GM23338 (cell line): ENCODE data around the gene ZNF507. TPM values are rescaled to one million over a fixed set of nuclear protein-coding genes. Genes with fewer than 3 reads are reported as not detected.
A peak's percentile ranks its signal among the peaks of the same experiment; 100 is the strongest.

ENCODE experiments used
- ATAC-seq: fragments of 200-7000 bp; cut with Tn5 transposase; 3 replicates; pipeline ENCODE4 v1.9.1; 2020
- DNase-seq: peaks from one replicate; pipeline ENCODE4 v3.0.0-alpha.2; 2015; ENCODE audit warnings: low spot score
- H2AFZ ChIP-seq: fragments of 200-600 bp; sonication (generic); 2 replicates; pipeline ENCODE4 v1.8.0; 2016; ENCODE audit warnings: antibody characterized with exemption, mild to moderate bottlenecking, moderate library complexity
- H3F3A ChIP-seq: fragments of 200-600 bp; sonication (generic); replicated peaks from 2 replicates; pipeline ENCODE4 v1.8.0; 2017; ENCODE audit warnings: antibody characterized with exemption, mixed run types, low read depth
- H3K27ac ChIP-seq: fragments of 200-600 bp; sonication (generic); 2 replicates; pipeline ENCODE4 v1.6.1; 2016; ENCODE audit warnings: low read depth
- H3K27me3 ChIP-seq: fragments of 200-600 bp; sonication (generic); 2 replicates; pipeline ENCODE4 v1.8.0; 2016; ENCODE audit warnings: mild to moderate bottlenecking, mixed run types, moderate library complexity; ENCODE audit not compliant: insufficient read depth
- H3K36me3 ChIP-seq: fragments of 200-600 bp; sonication (generic); 2 replicates; pipeline ENCODE4 v1.8.0; 2016; ENCODE audit warnings: mild to moderate bottlenecking; ENCODE audit not compliant: insufficient read depth
- H3K4me1 ChIP-seq: fragments of 200-600 bp; sonication (generic); 2 replicates; pipeline ENCODE4 v1.8.0; 2016; ENCODE audit warnings: mild to moderate bottlenecking, moderate library complexity; ENCODE audit not compliant: insufficient read depth
- H3K4me2 ChIP-seq: fragments of 200-600 bp; sonication (generic); 2 replicates; pipeline ENCODE4 v1.7.1; 2017; ENCODE audit warnings: mixed run types
- H3K4me3 ChIP-seq: fragments of 200-600 bp; sonication (generic); 2 replicates; pipeline ENCODE4 v1.6.1; 2016; ENCODE audit warnings: mixed run types
- H3K79me2 ChIP-seq: fragments of 200-600 bp; sonication (generic); replicated peaks from 2 replicates; pipeline ENCODE4 v1.8.0; 2017; ENCODE audit warnings: mild to moderate bottlenecking; ENCODE audit not compliant: insufficient read depth
- H3K9me2 ChIP-seq: fragments of 200-600 bp; sonication (generic); 2 replicates; pipeline ENCODE4 v1.8.0; 2017; ENCODE audit not compliant: insufficient read depth
- H4K20me1 ChIP-seq: fragments of 200-600 bp; sonication (generic); replicated peaks from 2 replicates; pipeline ENCODE4 v1.8.0; 2017; ENCODE audit warnings: mild to moderate bottlenecking; ENCODE audit not compliant: insufficient read depth
- H3K27ac Mint-ChIP-seq: 2 replicates; pipeline ENCODE4 v1.8.0; 2020; ENCODE audit warnings: inconsistent platforms, mild to moderate bottlenecking, moderate library complexity, mixed read lengths
- H3K27me3 Mint-ChIP-seq: 3 replicates; pipeline ENCODE4 v1.8.0; 2022; ENCODE audit warnings: low read depth, mild to moderate bottlenecking, moderate library complexity, mixed read lengths, inconsistent platforms; ENCODE audit not compliant: insufficient read depth, poor library complexity
- H3K36me3 Mint-ChIP-seq: 3 replicates; pipeline ENCODE4 v1.8.0; 2021; ENCODE audit warnings: low read depth, mild to moderate bottlenecking, inconsistent platforms, moderate library complexity, mixed read lengths
- H3K4me1 Mint-ChIP-seq: 3 replicates; pipeline ENCODE4 v1.8.0; 2020; ENCODE audit warnings: mild to moderate bottlenecking, inconsistent platforms, mixed read lengths
- H3K4me3 Mint-ChIP-seq: 3 replicates; pipeline ENCODE4 v1.8.0; 2021; ENCODE audit warnings: moderate library complexity, mild to moderate bottlenecking, inconsistent platforms, mixed read lengths
- H3K9me3 Mint-ChIP-seq: 3 replicates; pipeline ENCODE4 v1.8.0; 2020; ENCODE audit warnings: moderate library complexity, mild to moderate bottlenecking, inconsistent platforms, mixed read lengths
- CREB1 ChIP-seq: fragments of 250-450 bp; sonication (Bioruptor Pico); IDR thresholded peaks from 2 replicates; pipeline ENCODE4 v1.5.0; 2020; ENCODE audit warnings: low read depth, mild to moderate bottlenecking, moderate library complexity
- CTCF ChIP-seq, 2 experiments: fragments of 200-600 bp in 1 of 2; sonication (generic) in 1 of 2; conservative IDR thresholded peaks; 2 replicates each; pipeline versions ENCODE4 v1.5.1 to v1.6.1; 2016 to 2017; ENCODE audit warnings: antibody characterized with exemption in 2 of 2, low read depth in 2 of 2, mild to moderate bottlenecking in 2 of 2, moderate library complexity in 1 of 2
- ETS1 ChIP-seq: IDR thresholded peaks from 2 replicates; pipeline ENCODE4 v1.6.1; 2016; ENCODE audit warnings: antibody characterized with exemption
- EZH2 ChIP-seq: fragments of 200-600 bp; sonication (generic); IDR thresholded peaks from one replicate; pipeline ENCODE4 v1.8.0; 2017; ENCODE audit warnings: antibody characterized with exemption, mild to moderate bottlenecking, low read depth; ENCODE audit not compliant: unreplicated experiment
- EZH2phosphoT487 ChIP-seq: fragments of 200-600 bp; sonication (generic); IDR thresholded peaks from one replicate; pipeline ENCODE4 v1.8.1; 2018; ENCODE audit warnings: antibody characterized with exemption; ENCODE audit not compliant: unreplicated experiment
- NANOG ChIP-seq: IDR thresholded peaks from 2 replicates; pipeline ENCODE4 v1.6.1; 2016; ENCODE audit warnings: antibody characterized with exemption, borderline replicate concordance
- POLR2AphosphoS5 ChIP-seq: IDR thresholded peaks from 2 replicates; pipeline ENCODE4 v1.6.1; 2016; ENCODE audit warnings: antibody characterized with exemption, low read depth
- REST ChIP-seq: IDR thresholded peaks from one replicate; pipeline ENCODE4 v1.6.1; 2018; ENCODE audit warnings: antibody characterized with exemption; ENCODE audit not compliant: unreplicated experiment
- STAT1 ChIP-seq: IDR thresholded peaks from one replicate; pipeline ENCODE4 v1.6.1; 2016; ENCODE audit warnings: antibody characterized with exemption; ENCODE audit not compliant: unreplicated experiment
- ZNF114 ChIP-seq: fragments of 250-450 bp; sonication (Bioruptor Pico); IDR thresholded peaks from 2 replicates; pipeline ENCODE4 v1.5.0; 2020; ENCODE audit warnings: mild to moderate bottlenecking, moderate library complexity
- ZNF331 ChIP-seq: fragments of 250-450 bp; sonication (Bioruptor Pico); IDR thresholded peaks from 2 replicates; pipeline ENCODE4 v1.5.0; 2020; ENCODE audit warnings: low read depth, mild to moderate bottlenecking, moderate library complexity
- polyA plus RNA-seq: library from polyadenylated mRNA; unstranded; fragments of >200 nt; fragmentation: Nextera tagmentation; extraction: Ambion mirVana; gene quantifications from 2 replicates; pipeline ENCODE4 v1.2.1, GENCODE V29; 2016
- total RNA-seq: library from RNA; depleted of rRNA; stranded (reverse); fragments of >200 nt; shearing (Covaris generic); gene quantifications from 2 replicates; pipeline ENCODE4 v1.2.3, GENCODE V29; 2014

The ZNF507 gene
- total and polyA plus RNA-seq, 2 experiments from 2014 or later = 10.4 to 23.4 TPM

GRCh38 chr19:32309711-32310390, 35.6 kb upstream of the ZNF507 start:
- Mint-ChIP-seq H3K4me1 (peaks cover 27% of the 10 kb centered on the region), H3K36me3 (no peaks in the 10 kb centered on the region), H3K27me3 (peaks cover 9% of the 10 kb centered on the region), H3K4me3 (no peak overlapping the region), H3K27ac (peak overlapping the region; percentile 61; the same call in 1 of the 2 replicates), H3K9me3 (no peaks in the 10 kb centered on the region)
- Histone ChIP-seq H3K27me3 (no peaks in the 10 kb centered on the region), H3K4me3 (no peak overlapping the region), H2AFZ (peak overlapping the region; percentile 94), H3K9me2 (no peaks in the 10 kb centered on the region), H3K79me2 (no peaks in the 10 kb centered on the region), H3K4me1 (peaks cover 16% of the 10 kb centered on the region), H3K27ac (no peak overlapping the region; the same call in 1 of the 2 replicates), H3F3A (no peaks in the 10 kb centered on the region), H3K4me2 (no peak overlapping the region), H3K36me3 (no peaks in the 10 kb centered on the region), H4K20me1 (no peaks in the 10 kb centered on the region)
- TF ChIP-seq EZH2 (no peak), STAT1 (no peak)
- no peak for DNase-seq
- ATAC-seq = peak; percentile 52

GRCh38 chr19:32311371-32311770, 34.0 kb upstream of the ZNF507 start:
- Mint-ChIP-seq H3K4me1 (peaks cover 36% of the 10 kb centered on the region), H3K27me3 (peaks cover 9% of the 10 kb centered on the region), H3K36me3 (no peaks in the 10 kb centered on the region), H3K9me3 (no peaks in the 10 kb centered on the region), H3K4me3 (no peak overlapping the region), H3K27ac (no peak overlapping the region)
- no peak for DNase-seq
- no peaks in the 10 kb centered on the region for H3F3A ChIP-seq
- no peak overlapping the region for H3K27ac ChIP-seq
- H3K27me3 ChIP-seq = no peaks in the 10 kb centered on the region
- H3K79me2 ChIP-seq = no peaks in the 10 kb centered on the region
- H3K4me1 ChIP-seq = peaks cover 16% of the 10 kb centered on the region
- no peaks in the 10 kb centered on the region for H4K20me1 ChIP-seq
- H2AFZ ChIP-seq = no peak overlapping the region
- H3K36me3 ChIP-seq = no peaks in the 10 kb centered on the region
- no peak for ATAC-seq
- no peak overlapping the region for H3K4me3 ChIP-seq
- H3K9me2 ChIP-seq = no peaks in the 10 kb centered on the region
- H3K4me2 ChIP-seq = no peak overlapping the region
- TF ChIP-seq EZH2 (no peak), ETS1 (no peak), NANOG (no peak), REST (no peak), ZNF331 (no peak), EZH2phosphoT487 (no peak), POLR2AphosphoS5 (no peak), CREB1 (CRISPR knock-in tag) (no peak), CTCF (conservative IDR thresholded peaks at IDR 0.05; ENCODE audit: low read depth in 2 of 2) (no peak), STAT1 (no peak), ZNF114 (CRISPR knock-in tag) (no peak)
